Activated naive CD8-positive, alpha-beta T cell treated with anti-CD3 and anti-CD28 coated beads, Interleukin-2, amount 50 U/mL, for 24 hours (primary cell): Measurements from ENCODE around the gene MACC1.
"Not testable (repeated sequence)": the region's sequence is repeated elsewhere in the genome, so short reads cannot be mapped to it uniquely, and the experiment has no call there.

Experiments used
- ATAC-seq: fragments of 150-1000 bp; cut with Tn5 transposase; one replicate; pipeline ENCODE4 v1.10.0; 2021
- DNase-seq: peaks from one replicate; pipeline ENCODE4 v3.0.0; 2021
- H3K27ac Mint-ChIP-seq: one replicate; pipeline ENCODE4 v1.8.0; 2021; ENCODE audit warnings: mild to moderate bottlenecking, mixed read lengths
- H3K27me3 Mint-ChIP-seq: one replicate; pipeline ENCODE4 v1.8.0; 2021; ENCODE audit warnings: mixed read lengths
- H3K36me3 Mint-ChIP-seq: one replicate; pipeline ENCODE4 v1.8.0; 2021; ENCODE audit warnings: low read depth, mixed read lengths
- H3K4me1 Mint-ChIP-seq: one replicate; pipeline ENCODE4 v1.8.0; 2021; ENCODE audit warnings: mixed read lengths
- H3K4me3 Mint-ChIP-seq: one replicate; pipeline ENCODE4 v1.8.0; 2021; ENCODE audit warnings: mild to moderate bottlenecking, moderate library complexity, mixed read lengths
- H3K9me3 Mint-ChIP-seq: one replicate; pipeline ENCODE4 v1.8.0; 2021; ENCODE audit warnings: mixed read lengths

MACC1 gene

GRCh38 chr7:20128001-20128400 lies 89.2 kb downstream of the MACC1 start:
- ATAC-seq: no peak
- H3K4me1 Mint-ChIP-seq: peaks cover 3% of the 10 kb centered on the region
- DNase-seq: no peak
- H3K36me3 Mint-ChIP-seq: no peaks in the 10 kb centered on the region
- H3K9me3 Mint-ChIP-seq: no peaks in the 10 kb centered on the region
- H3K4me3 Mint-ChIP-seq: no peak overlapping the region
- no peaks in the 10 kb centered on the region for H3K27me3 Mint-ChIP-seq
- H3K27ac Mint-ChIP-seq: no peak overlapping the region

GRCh38 chr7:20126060-20126459 lies 91.1 kb downstream of the MACC1 start:
- not testable (repeated sequence) for DNase-seq, ATAC-seq, H3K27me3 Mint-ChIP-seq, H3K4me3 Mint-ChIP-seq, H3K4me1 Mint-ChIP-seq, H3K27ac Mint-ChIP-seq, H3K36me3 Mint-ChIP-seq, H3K9me3 Mint-ChIP-seq

GRCh38 chr7:20124087-20124486 lies 93.1 kb downstream of the MACC1 start:
- H3K4me1 Mint-ChIP-seq, DNase-seq, H3K27ac Mint-ChIP-seq, H3K9me3 Mint-ChIP-seq, H3K4me3 Mint-ChIP-seq, H3K27me3 Mint-ChIP-seq, H3K36me3 Mint-ChIP-seq, ATAC-seq: not testable (repeated sequence)

GRCh38 chr7:20122653-20123316 lies 94.4 kb downstream of the MACC1 start:
- H3K27ac Mint-ChIP-seq, H3K36me3 Mint-ChIP-seq, ATAC-seq, H3K4me3 Mint-ChIP-seq, DNase-seq, H3K4me1 Mint-ChIP-seq, H3K27me3 Mint-ChIP-seq, H3K9me3 Mint-ChIP-seq: not testable (repeated sequence)

- DNase-seq: no peak
- no peak for ATAC-seq
- Mint-ChIP-seq H3K4me3 (no peak overlapping the region), H3K4me1 (no peaks in the 10 kb centered on the region), H3K27me3 (no peaks in the 10 kb centered on the region), H3K9me3 (peaks cover 3% of the 10 kb centered on the region), H3K27ac (no peak overlapping the region), H3K36me3 (no peaks in the 10 kb centered on the region)
Measured at GRCh38 chr7:20122073-20122472, 95.1 kb downstream of the MACC1 start.

- DNase-seq: no peak
- Mint-ChIP-seq H3K4me1 (no peaks in the 10 kb centered on the region), H3K36me3 (no peaks in the 10 kb centered on the region), H3K9me3 (peaks cover 3% of the 10 kb centered on the region), H3K4me3 (no peak overlapping the region), H3K27me3 (no peaks in the 10 kb centered on the region), H3K27ac (no peak overlapping the region)
- ATAC-seq: no peak
Measured at GRCh38 chr7:20121404-20121803, 95.8 kb downstream of the MACC1 start.

- not testable (repeated sequence) for H3K4me1 Mint-ChIP-seq, DNase-seq, H3K27me3 Mint-ChIP-seq, ATAC-seq, H3K9me3 Mint-ChIP-seq, H3K27ac Mint-ChIP-seq, H3K36me3 Mint-ChIP-seq, H3K4me3 Mint-ChIP-seq
Measured at GRCh38 chr7:20120611-20121168, 96.5 kb downstream of the MACC1 start.

- peaks cover 16% of the 10 kb centered on the region for H3K4me1 Mint-ChIP-seq
- no peak overlapping the region for H3K4me3 Mint-ChIP-seq
- H3K36me3 Mint-ChIP-seq: no peaks in the 10 kb centered on the region
- H3K27ac Mint-ChIP-seq: no peak overlapping the region
- ATAC-seq: no peak
- H3K9me3 Mint-ChIP-seq: peaks cover 3% of the 10 kb centered on the region
- DNase-seq: no peak
- no peaks in the 10 kb centered on the region for H3K27me3 Mint-ChIP-seq
Measured at GRCh38 chr7:20116869-20117268, 100.3 kb downstream of the MACC1 start.

- H3K9me3 Mint-ChIP-seq: no peaks in the 10 kb centered on the region
- no peak overlapping the region for H3K27ac Mint-ChIP-seq
- H3K4me1 Mint-ChIP-seq: peaks cover 20% of the 10 kb centered on the region
- H3K4me3 Mint-ChIP-seq: no peak overlapping the region
- DNase-seq (no peak), ATAC-seq (peak; percentile 52)
- H3K27me3 Mint-ChIP-seq: no peaks in the 10 kb centered on the region
- H3K36me3 Mint-ChIP-seq: no peaks in the 10 kb centered on the region
Measured at GRCh38 chr7:20114468-20114867, 102.7 kb downstream of the MACC1 start.

GRCh38 chr7:20113427-20114027 lies 103.7 kb downstream of the MACC1 start:
- no peaks in the 10 kb centered on the region for H3K36me3 Mint-ChIP-seq
- ATAC-seq (no peak), DNase-seq (no peak)
- H3K4me3 Mint-ChIP-seq: no peak overlapping the region
- no peaks in the 10 kb centered on the region for H3K9me3 Mint-ChIP-seq
- H3K4me1 Mint-ChIP-seq: peaks cover 20% of the 10 kb centered on the region
- H3K27ac Mint-ChIP-seq: no peak overlapping the region
- H3K27me3 Mint-ChIP-seq: no peaks in the 10 kb centered on the region

- H3K36me3 Mint-ChIP-seq: no peaks in the 10 kb centered on the region
- no peak overlapping the region for H3K4me3 Mint-ChIP-seq
- ATAC-seq (no peak), DNase-seq (no peak)
- no peak overlapping the region for H3K27ac Mint-ChIP-seq
- H3K27me3 Mint-ChIP-seq: no peaks in the 10 kb centered on the region
- peaks cover 20% of the 10 kb centered on the region for H3K4me1 Mint-ChIP-seq
- no peaks in the 10 kb centered on the region for H3K9me3 Mint-ChIP-seq
Measured at GRCh38 chr7:20112696-20113095, 104.5 kb downstream of the MACC1 start.

GRCh38 chr7:20111821-20112542 lies 105.2 kb downstream of the MACC1 start:
- DNase-seq (no peak), ATAC-seq (no peak)
- H3K4me1 Mint-ChIP-seq: peaks cover 20% of the 10 kb centered on the region
- no peaks in the 10 kb centered on the region for H3K27me3 Mint-ChIP-seq
- no peaks in the 10 kb centered on the region for H3K36me3 Mint-ChIP-seq
- no peaks in the 10 kb centered on the region for H3K9me3 Mint-ChIP-seq
- H3K27ac Mint-ChIP-seq: no peak overlapping the region
- no peak overlapping the region for H3K4me3 Mint-ChIP-seq

GRCh38 chr7:20107582-20107981 lies 109.6 kb downstream of the MACC1 start:
- Mint-ChIP-seq H3K27ac (no peak overlapping the region), H3K36me3 (no peaks in the 10 kb centered on the region), H3K4me3 (no peak overlapping the region), H3K4me1 (peaks cover 4% of the 10 kb centered on the region), H3K9me3 (no peaks in the 10 kb centered on the region), H3K27me3 (no peaks in the 10 kb centered on the region)
- no peak for DNase-seq
- no peak for ATAC-seq

GRCh38 chr7:20104696-20105095 lies 112.5 kb downstream of the MACC1 start:
- Mint-ChIP-seq H3K27me3 (no peaks in the 10 kb centered on the region), H3K4me1 (no peaks in the 10 kb centered on the region), H3K9me3 (no peaks in the 10 kb centered on the region), H3K27ac (no peak overlapping the region), H3K36me3 (no peaks in the 10 kb centered on the region), H3K4me3 (no peak overlapping the region)
- ATAC-seq (no peak), DNase-seq (no peak)

- no peaks in the 10 kb centered on the region for H3K36me3 Mint-ChIP-seq
- H3K27ac Mint-ChIP-seq: no peak overlapping the region
Measured at GRCh38 chr7:20102982-20103381, 114.2 kb downstream of the MACC1 start.

More at GRCh38 chr7:20102982-20103381, 114.2 kb downstream of the MACC1 start:
- ATAC-seq (no peak), DNase-seq (no peak)
- Mint-ChIP-seq H3K4me1 (no peaks in the 10 kb centered on the region), H3K27me3 (no peaks in the 10 kb centered on the region), H3K9me3 (no peaks in the 10 kb centered on the region), H3K4me3 (no peak overlapping the region)
